BJ (cell line): ENCODE results near the gene ARL11. TPM values are rescaled to one million over a fixed set of nuclear protein-coding genes. Genes with fewer than 3 reads are reported as not detected.
"Not testable (repeated sequence)": the region's sequence is repeated elsewhere in the genome, so short reads cannot be mapped to it uniquely, and the experiment has no call there.

Experiments
- CTCF ChIA-PET: fragments of 350-600 bp; formaldehyde crosslinking; extraction: SDS; loops from one replicate; lab custom pipeline; 2021; ENCODE audit warnings: antibody characterized with exemption, inconsistent platforms; lab: Yijun Ruan, JAX
- POLR2A ChIA-PET: fragments of 300-600 bp; sonication (Branson Sonifier 250); formaldehyde crosslinking; extraction: SDS; loops from one replicate; lab custom pipeline; 2021; ENCODE audit warnings: antibody characterized with exemption; lab: Charles Lee
- DNase-seq: peaks from one replicate; pipeline ENCODE4 v3.0.0-alpha.2; 2011; ENCODE audit warnings: low read depth
- H3K27me3 ChIP-seq: 2 replicates; pipeline ENCODE4 v1.6.0; 2011; ENCODE audit warnings: low read length; ENCODE audit not compliant: control insufficient read depth, insufficient read depth
- H3K36me3 ChIP-seq: 2 replicates; pipeline ENCODE4 v1.5.1; 2011; ENCODE audit warnings: low read length; ENCODE audit not compliant: control insufficient read depth, insufficient read depth
- H3K4me3 ChIP-seq: 2 replicates; pipeline ENCODE4 v1.5.1; 2011; ENCODE audit warnings: low read depth, mild to moderate bottlenecking, control low read depth, low read length
- polyA plus RNA-seq: library from polyadenylated mRNA; depleted of rRNA; stranded (reverse); fragments of >200 nt; gene quantifications from 2 replicates; pipeline ENCODE4 v1.2.3, GENCODE V29; 2011
- TF ChIP-seq, protein P1 (sequence below): IDR thresholded peaks from 2 replicates; pipeline ENCODE4 v1.5.1; 2011; ENCODE audit warnings: low read depth, mild to moderate bottlenecking, control low read depth, inconsistent platforms, low read length, moderate library complexity; ENCODE audit not compliant: insufficient read depth

Gene ARL11
- polyA plus RNA-seq, 1 experiment, result not detected

GRCh38 chr13:49606747-49607648 lies 21.3 kb upstream of the ARL11 start:
- POLR2A ChIA-PET, result no interaction called here
- CTCF ChIA-PET, result interaction anchor here (0.7 to 2.0 kb wide), 14 partner anchors 10 to 307 kb away, joined by 3 to 10 read pairs (median 4); partner anchors contain the start of genes CAB39L and SETDB2
- Histone ChIP-seq H3K27me3 (peaks cover 1% of the 10 kb centered on the region), H3K36me3 (no peaks in the 10 kb centered on the region), H3K4me3 (no peak overlapping the region)
- DNase-seq, result peak; percentile 47
- TF ChIP-seq, protein P1, sequence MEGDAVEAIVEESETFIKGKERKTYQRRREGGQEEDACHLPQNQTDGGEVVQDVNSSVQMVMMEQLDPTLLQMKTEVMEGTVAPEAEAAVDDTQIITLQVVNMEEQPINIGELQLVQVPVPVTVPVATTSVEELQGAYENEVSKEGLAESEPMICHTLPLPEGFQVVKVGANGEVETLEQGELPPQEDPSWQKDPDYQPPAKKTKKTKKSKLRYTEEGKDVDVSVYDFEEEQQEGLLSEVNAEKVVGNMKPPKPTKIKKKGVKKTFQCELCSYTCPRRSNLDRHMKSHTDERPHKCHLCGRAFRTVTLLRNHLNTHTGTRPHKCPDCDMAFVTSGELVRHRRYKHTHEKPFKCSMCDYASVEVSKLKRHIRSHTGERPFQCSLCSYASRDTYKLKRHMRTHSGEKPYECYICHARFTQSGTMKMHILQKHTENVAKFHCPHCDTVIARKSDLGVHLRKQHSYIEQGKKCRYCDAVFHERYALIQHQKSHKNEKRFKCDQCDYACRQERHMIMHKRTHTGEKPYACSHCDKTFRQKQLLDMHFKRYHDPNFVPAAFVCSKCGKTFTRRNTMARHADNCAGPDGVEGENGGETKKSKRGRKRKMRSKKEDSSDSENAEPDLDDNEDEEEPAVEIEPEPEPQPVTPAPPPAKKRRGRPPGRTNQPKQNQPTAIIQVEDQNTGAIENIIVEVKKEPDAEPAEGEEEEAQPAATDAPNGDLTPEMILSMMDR, result peak; percentile 84

DNA sequence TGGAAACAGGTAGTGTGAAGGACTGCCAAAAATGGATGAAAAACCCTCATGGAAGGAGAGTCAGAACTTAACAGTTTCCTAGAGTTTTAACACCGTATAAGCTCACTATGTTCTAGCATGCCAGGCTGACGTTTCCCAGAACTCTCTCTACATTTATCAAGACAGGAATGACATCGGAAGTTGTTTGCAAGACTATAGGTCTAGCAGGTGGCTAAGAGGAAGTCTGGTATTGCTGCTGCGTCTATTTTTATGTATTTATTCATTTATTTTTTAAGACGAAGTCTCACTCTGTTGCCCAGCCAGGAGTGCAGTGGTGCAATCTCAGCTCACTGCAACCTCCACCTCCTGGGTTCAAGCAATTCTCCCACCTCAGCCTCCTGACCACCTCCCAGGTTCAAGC lies 20.5 kb upstream of the ARL11 start:
- POLR2A ChIA-PET, result no interaction called here
- no peak overlapping the region for H3K4me3 ChIP-seq
- DNase-seq, result no peak
- no peaks in the 10 kb centered on the region for H3K36me3 ChIP-seq
- CTCF ChIA-PET, result interaction anchor here (0.8 to 2.0 kb wide), 6 partner anchors 9 to 307 kb away, joined by 3 to 6 read pairs (median 3); no protein-coding TSS in a partner anchor
- H3K27me3 ChIP-seq, result peaks cover 1% of the 10 kb centered on the region
- TF ChIP-seq, protein P1, result no peak

- CTCF ChIA-PET, result interaction anchor here (0.6 to 1.2 kb wide), 3 partner anchors 17 to 308 kb away, joined by 3 to 4 read pairs (median 3); no protein-coding TSS in a partner anchor
- TF ChIP-seq, protein P1, result no peak
- no peak for DNase-seq
- no peak overlapping the region for H3K4me3 ChIP-seq
- POLR2A ChIA-PET, result no interaction called here
- no peaks in the 10 kb centered on the region for H3K36me3 ChIP-seq
- H3K27me3 ChIP-seq, result peaks cover 1% of the 10 kb centered on the region
These were observed 19.5 kb upstream of the ARL11 start for GRCh38 chr13:49608651-49609331.

GRCh38 chr13:49610176-49610575 lies 18.1 kb upstream of the ARL11 start:
- POLR2A ChIA-PET, result no interaction called here
- Histone ChIP-seq H3K36me3 (no peaks in the 10 kb centered on the region), H3K27me3 (peaks cover 1% of the 10 kb centered on the region), H3K4me3 (no peak overlapping the region)
- CTCF ChIA-PET, result no interaction called here
- no peak for DNase-seq
- TF ChIP-seq, protein P1, result no peak

DNA sequence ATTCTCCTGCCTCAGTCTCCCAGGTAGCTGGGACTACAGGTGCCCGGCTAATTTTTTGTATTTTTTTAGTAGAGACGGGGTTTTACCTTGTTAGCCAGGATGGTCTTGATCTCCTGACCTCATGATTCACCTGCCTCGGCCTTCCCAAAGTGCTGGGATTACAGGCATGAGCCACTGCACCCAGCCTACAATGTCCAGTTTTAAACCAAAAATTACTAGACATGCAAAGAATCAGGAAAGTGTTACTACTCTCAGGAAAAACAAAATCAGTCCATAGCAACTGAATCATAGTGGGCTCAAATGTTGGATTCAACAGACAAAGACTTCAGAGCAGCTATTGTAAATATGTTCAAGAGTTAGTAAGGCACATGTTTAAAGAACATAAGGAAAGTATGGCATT lies 16.3 kb upstream of the ARL11 start:
- CTCF ChIA-PET, result interaction anchor here (1.3 to 1.5 kb wide), 2 partner anchors 175 to 372 kb away, joined by 3 to 4 read pairs; no protein-coding TSS in a partner anchor
- POLR2A ChIA-PET, H3K4me3 ChIP-seq: not testable (repeated sequence)

More for the DNA sequence above, 16.3 kb upstream of the ARL11 start:
- H3K27me3 ChIP-seq, DNase-seq, H3K36me3 ChIP-seq: not testable (repeated sequence)
